HCT116 (cell line): ENCODE data around the gene PRKAG2. TPM values are rescaled to one million over a fixed set of nuclear protein-coding genes. Genes with fewer than 3 reads are reported as not detected.

Experiments
- ATAC-seq: fragments of 200-7000 bp; cut with Tn5 transposase; 2 replicates; pipeline ENCODE4 v1.9.1; 2020; ENCODE audit warnings: mild to moderate bottlenecking, moderate library complexity
- BruUV-seq: library from RNA; stranded (reverse); fragments of 400-500 nt; replicated peaks from 2 replicates; lab custom pipeline; 2021; lab: Mats Ljungman, UMichigan
- CTCF ChIA-PET: fragments of 300-600 bp; sonication (Branson Sonifier 250); formaldehyde crosslinking; loops from one replicate; lab custom pipeline; 2021; ENCODE audit warnings: antibody characterized with exemption; lab: Charles Lee
- POLR2A ChIA-PET: fragments of 300-600, 350-600 bp; sonication (Branson Sonifier 250); formaldehyde crosslinking; loops from one replicate; lab custom pipeline; 2021; ENCODE audit warnings: antibody characterized with exemption; lab: Charles Lee
- RAD21 ChIA-PET, 2 experiments: fragments of 300-600 bp; sonication (Branson Sonifier 250); formaldehyde crosslinking; loops; one replicate each; lab custom pipeline; 2023; ENCODE audit warnings: low total read pairs in 2 of 2; ENCODE audit not compliant: uncharacterized antibody in 2 of 2, unreplicated experiment in 2 of 2, low non-redundant PET in 1 of 2; lab: Charles Lee
- DNase-seq: peaks from one replicate; pipeline ENCODE4 v3.0.0-alpha.2; 2010; ENCODE audit warnings: low read depth, low spot score
- H2AFZ ChIP-seq: fragments of 200-600 bp; shearing (Covaris generic), sonication (generic); 2 replicates; pipeline ENCODE4 v1.6.1; 2017; ENCODE audit warnings: low read depth, mixed run types, mixed read lengths, antibody characterized with exemption, low read length; ENCODE audit not compliant: poor library complexity, severe bottlenecking
- H3K27ac ChIP-seq: 2 replicates; pipeline ENCODE4 v1.5.1; 2012; ENCODE audit warnings: low read depth, low read length
- H3K27me3 ChIP-seq: fragments of 200-600 bp; sonication (generic); 2 replicates; pipeline ENCODE4 v1.6.1; 2016; ENCODE audit warnings: mixed run types, low read length, mixed read lengths; ENCODE audit not compliant: insufficient read depth
- H3K36me3 ChIP-seq, 2 experiments: fragments of 200-500 bp in 1 of 2; fragments of 200-600 bp in 1 of 2; sonication (Bioruptor generic) in 1 of 2; sonication (generic) in 1 of 2; 2 replicates each; pipeline versions ENCODE4 v1.5.1 to v1.6.1; 2014 to 2016; ENCODE audit warnings: low read length in 2 of 2, inconsistent platforms in 1 of 2, mixed read lengths in 1 of 2, mixed run types in 1 of 2; ENCODE audit not compliant: insufficient read depth in 2 of 2, control insufficient read depth in 1 of 2
- H3K4me1 ChIP-seq, 2 experiments: fragments of 200-600 bp in 1 of 2; sonication (generic) in 1 of 2; 2 replicates each; pipeline versions ENCODE4 v1.5.1 to v1.6.1; 2012 to 2017; ENCODE audit warnings: low read length in 2 of 2, inconsistent platforms in 1 of 2, mild to moderate bottlenecking in 1 of 2, mixed read lengths in 1 of 2, mixed run types in 1 of 2, moderate library complexity in 1 of 2; ENCODE audit not compliant: insufficient read depth in 2 of 2, control insufficient read depth in 1 of 2
- H3K4me2 ChIP-seq: fragments of 200-600 bp; sonication (generic); 2 replicates; pipeline ENCODE4 v1.6.1; 2017; ENCODE audit warnings: mixed run types, low read length, mixed read lengths
- H3K4me3 ChIP-seq, 2 experiments: fragments of 200-600 bp in 1 of 2; sonication (generic) in 1 of 2; replicated peaks in 1 of 2; 2 replicates each; pipeline ENCODE4 v1.5.1; 2011 to 2016; ENCODE audit warnings: low read length in 2 of 2, control low read depth in 1 of 2, low read depth in 1 of 2, mild to moderate bottlenecking in 1 of 2, mixed read lengths in 1 of 2, mixed run types in 1 of 2
- H3K79me2 ChIP-seq: fragments of 200-600 bp; sonication (generic); 2 replicates; pipeline ENCODE4 v1.6.1; 2017; ENCODE audit warnings: mild to moderate bottlenecking, mixed run types, low read length, moderate library complexity, mixed read lengths; ENCODE audit not compliant: insufficient read depth
- H3K9ac ChIP-seq: fragments of 200-600 bp; sonication (generic); 2 replicates; pipeline ENCODE4 v1.6.1; 2016; ENCODE audit warnings: low read length, mixed read lengths
- H3K9me2 ChIP-seq: fragments of 200-600 bp; sonication (generic), shearing (Covaris generic); 2 replicates; pipeline ENCODE4 v1.6.1; 2017; ENCODE audit warnings: mixed run types, mild to moderate bottlenecking, moderate library complexity; ENCODE audit not compliant: insufficient read depth
- H3K9me3 ChIP-seq, 2 experiments: fragments of 200-500 bp in 1 of 2; fragments of 200-600 bp in 1 of 2; sonication (Bioruptor generic) in 1 of 2; sonication (generic) in 1 of 2; 2 replicates each; pipeline ENCODE4 v1.6.1; 2014 to 2017; ENCODE audit warnings: low read length in 2 of 2, mixed read lengths in 2 of 2, inconsistent platforms in 1 of 2, low read depth in 1 of 2, mild to moderate bottlenecking in 1 of 2, mixed run types in 1 of 2, moderate library complexity in 1 of 2; ENCODE audit not compliant: control insufficient read depth in 1 of 2, insufficient read depth in 1 of 2
- H4K20me1 ChIP-seq: fragments of 200-600 bp; sonication (generic), shearing (Covaris generic); 2 replicates; pipeline ENCODE4 v1.6.1; 2017; ENCODE audit warnings: mixed run types, mild to moderate bottlenecking, moderate library complexity; ENCODE audit not compliant: insufficient read depth
- ATF3 ChIP-seq: IDR thresholded peaks from 2 replicates; pipeline ENCODE4 v1.6.1; 2012
- EGR1 ChIP-seq: IDR thresholded peaks from 2 replicates; pipeline ENCODE4 v1.6.1; 2012; ENCODE audit warnings: low read depth
- ELF1 ChIP-seq: IDR thresholded peaks from 2 replicates; pipeline ENCODE4 v1.6.1; 2012; ENCODE audit warnings: low read depth, borderline replicate concordance
- EZH2phosphoT487 ChIP-seq: fragments of 200-600 bp; IDR thresholded peaks from 2 replicates; pipeline ENCODE4 v1.6.1; 2018; ENCODE audit warnings: antibody characterized with exemption, borderline replicate concordance
- SIN3A ChIP-seq: IDR thresholded peaks from 2 replicates; pipeline ENCODE4 v1.6.1; 2012; ENCODE audit warnings: low read depth
- SRF ChIP-seq: IDR thresholded peaks from 2 replicates; pipeline ENCODE4 v1.6.1; 2012; ENCODE audit warnings: low read depth
- TCF7L2 ChIP-seq: IDR thresholded peaks from 2 replicates; pipeline ENCODE4 v1.7.0; 2011; ENCODE audit warnings: borderline replicate concordance, inconsistent platforms; ENCODE audit not compliant: insufficient read depth, insufficient read length; ENCODE audit errors: extremely low read depth
- intact Hi-C: fragments of 100-400 bp; cut with micrococcal nuclease; formaldehyde crosslinking; loops from 2 replicates; pipeline ENCODE4 v1.10.0; 2022
- total RNA-seq: library from RNA; stranded (reverse); gene quantifications from one replicate; pipeline ENCODE4 v1.2.1, GENCODE V29; 2021; ENCODE audit not compliant: unreplicated experiment
- TF ChIP-seq, protein P1 (sequence below): IDR thresholded peaks from 2 replicates; pipeline ENCODE4 v1.6.1; 2011; ENCODE audit warnings: mild to moderate bottlenecking, low read length, moderate library complexity; ENCODE audit not compliant: insufficient replicate concordance; ENCODE audit errors: extremely low read depth
- TF ChIP-seq, protein P2 (sequence below): IDR thresholded peaks from 2 replicates; pipeline ENCODE4 v1.6.1; 2012
- TF ChIP-seq, protein P3 (sequence below): IDR thresholded peaks from 2 replicates; pipeline ENCODE4 v1.6.1; 2012; ENCODE audit warnings: low read depth

The PRKAG2 gene
- total RNA-seq, 1 experiment from 2014 or later = 23.6 TPM

DNA sequence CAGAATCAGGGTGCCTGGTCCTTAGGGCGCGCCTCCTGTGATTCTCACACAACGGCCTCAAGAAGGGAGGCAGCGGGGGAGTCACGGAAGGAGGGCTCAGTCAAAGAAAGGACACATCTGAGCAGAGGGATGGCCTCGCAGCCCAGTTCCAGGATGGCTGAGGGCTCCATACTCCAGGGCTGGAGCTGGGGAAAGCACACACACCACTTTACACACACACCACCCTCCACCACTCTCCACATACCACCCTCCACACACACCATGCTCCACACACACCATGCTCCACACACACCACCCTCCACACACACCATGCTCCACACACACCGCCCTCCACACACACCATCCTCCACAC, 22.2 kb downstream of the PRKAG2 start:
- Histone ChIP-seq H3K4me2 (no peak overlapping the region), H4K20me1 (no peaks in the 10 kb centered on the region), H3K79me2 (no peaks in the 10 kb centered on the region), H3K4me3 (no peak overlapping the region), H3K9me2 (no peaks in the 10 kb centered on the region), H3K27ac (no peak overlapping the region), H3K9me3 (no peaks in the 10 kb centered on the region), H3K27me3 (no peaks in the 10 kb centered on the region), H3K9ac (no peak overlapping the region), H3K36me3 (no peaks in the 10 kb centered on the region), H3K4me1 (no peaks in the 10 kb centered on the region), H2AFZ (no peak overlapping the region)
- DNase-seq = no peak
- intact Hi-C loops = no loop called here
- ChIA-PET CTCF (no interaction called here), POLR2A (no interaction called here), RAD21 (no interaction called here)
- no peak for TF ChIP-seq TCF7L2
- TF ChIP-seq EZH2phosphoT487 = no peak
- TF ChIP-seq EGR1 = no peak
- no peak for TF ChIP-seq SIN3A
- TF ChIP-seq, protein P1, sequence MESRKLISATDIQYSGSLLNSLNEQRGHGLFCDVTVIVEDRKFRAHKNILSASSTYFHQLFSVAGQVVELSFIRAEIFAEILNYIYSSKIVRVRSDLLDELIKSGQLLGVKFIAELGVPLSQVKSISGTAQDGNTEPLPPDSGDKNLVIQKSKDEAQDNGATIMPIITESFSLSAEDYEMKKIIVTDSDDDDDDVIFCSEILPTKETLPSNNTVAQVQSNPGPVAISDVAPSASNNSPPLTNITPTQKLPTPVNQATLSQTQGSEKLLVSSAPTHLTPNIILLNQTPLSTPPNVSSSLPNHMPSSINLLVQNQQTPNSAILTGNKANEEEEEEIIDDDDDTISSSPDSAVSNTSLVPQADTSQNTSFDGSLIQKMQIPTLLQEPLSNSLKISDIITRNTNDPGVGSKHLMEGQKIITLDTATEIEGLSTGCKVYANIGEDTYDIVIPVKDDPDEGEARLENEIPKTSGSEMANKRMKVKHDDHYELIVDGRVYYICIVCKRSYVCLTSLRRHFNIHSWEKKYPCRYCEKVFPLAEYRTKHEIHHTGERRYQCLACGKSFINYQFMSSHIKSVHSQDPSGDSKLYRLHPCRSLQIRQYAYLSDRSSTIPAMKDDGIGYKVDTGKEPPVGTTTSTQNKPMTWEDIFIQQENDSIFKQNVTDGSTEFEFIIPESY = no peak
- TF ChIP-seq, protein P2, sequence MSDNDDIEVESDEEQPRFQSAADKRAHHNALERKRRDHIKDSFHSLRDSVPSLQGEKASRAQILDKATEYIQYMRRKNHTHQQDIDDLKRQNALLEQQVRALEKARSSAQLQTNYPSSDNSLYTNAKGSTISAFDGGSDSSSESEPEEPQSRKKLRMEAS = no peak
- BruUV-seq = no TSS peak
- no peak for ATAC-seq

DNA sequence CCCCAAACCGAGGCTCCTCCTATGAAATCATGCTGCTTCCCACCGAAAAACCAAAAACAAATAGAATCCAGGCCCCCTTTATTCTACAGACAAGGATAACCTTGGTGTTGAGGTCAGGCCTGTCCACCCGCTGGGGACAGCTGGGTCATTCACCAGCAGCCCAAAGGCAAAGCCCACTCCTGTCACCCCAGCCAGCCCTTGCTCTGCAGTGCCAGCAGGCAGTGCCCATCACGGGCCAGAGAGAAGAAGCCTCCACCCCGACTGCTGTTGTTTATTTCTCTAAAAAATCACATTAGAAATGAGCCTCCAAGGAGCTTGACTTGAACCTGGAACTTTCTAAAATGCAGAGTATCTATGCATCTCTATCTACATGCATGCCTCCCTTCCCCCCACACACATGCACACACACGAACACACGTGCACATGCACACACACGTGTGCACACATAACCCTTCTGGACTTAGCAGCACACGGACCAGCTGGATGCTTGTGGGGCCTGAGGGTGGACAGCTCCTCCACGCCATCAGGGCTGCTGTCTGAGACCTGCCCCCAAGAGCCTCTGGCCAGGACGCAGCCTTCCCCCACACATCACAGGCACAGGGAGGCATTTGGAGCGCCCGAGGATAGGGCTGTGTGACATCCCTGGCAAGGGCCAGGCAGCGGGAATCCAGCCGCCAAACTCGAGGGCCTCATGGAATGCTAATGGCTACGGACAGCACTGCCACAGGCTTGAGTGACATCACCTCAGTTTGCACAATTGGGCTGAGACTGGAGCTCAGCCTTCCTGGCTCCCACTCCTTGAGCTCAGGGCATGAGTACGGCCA, 22.8 kb downstream of the PRKAG2 start:
- ATAC-seq = no peak
- Histone ChIP-seq H3K79me2 (no peaks in the 10 kb centered on the region), H3K36me3 (no peaks in the 10 kb centered on the region), H2AFZ (no peak overlapping the region), H3K4me3 (no peak overlapping the region), H4K20me1 (no peaks in the 10 kb centered on the region), H3K4me2 (no peak overlapping the region), H3K9me3 (no peaks in the 10 kb centered on the region), H3K9me2 (no peaks in the 10 kb centered on the region), H3K9ac (no peak overlapping the region), H3K27me3 (no peaks in the 10 kb centered on the region), H3K4me1 (no peaks in the 10 kb centered on the region), H3K27ac (no peak overlapping the region)
- ChIA-PET RAD21 (no interaction called here), CTCF (no interaction called here), POLR2A (no interaction called here)
- no peak for DNase-seq
- BruUV-seq = no TSS peak
- intact Hi-C loops = no loop called here
- TF ChIP-seq SIN3A (no peak), SRF (no peak), ATF3 (no peak), TCF7L2 (no peak), ELF1 (no peak)
- TF ChIP-seq, protein P3, sequence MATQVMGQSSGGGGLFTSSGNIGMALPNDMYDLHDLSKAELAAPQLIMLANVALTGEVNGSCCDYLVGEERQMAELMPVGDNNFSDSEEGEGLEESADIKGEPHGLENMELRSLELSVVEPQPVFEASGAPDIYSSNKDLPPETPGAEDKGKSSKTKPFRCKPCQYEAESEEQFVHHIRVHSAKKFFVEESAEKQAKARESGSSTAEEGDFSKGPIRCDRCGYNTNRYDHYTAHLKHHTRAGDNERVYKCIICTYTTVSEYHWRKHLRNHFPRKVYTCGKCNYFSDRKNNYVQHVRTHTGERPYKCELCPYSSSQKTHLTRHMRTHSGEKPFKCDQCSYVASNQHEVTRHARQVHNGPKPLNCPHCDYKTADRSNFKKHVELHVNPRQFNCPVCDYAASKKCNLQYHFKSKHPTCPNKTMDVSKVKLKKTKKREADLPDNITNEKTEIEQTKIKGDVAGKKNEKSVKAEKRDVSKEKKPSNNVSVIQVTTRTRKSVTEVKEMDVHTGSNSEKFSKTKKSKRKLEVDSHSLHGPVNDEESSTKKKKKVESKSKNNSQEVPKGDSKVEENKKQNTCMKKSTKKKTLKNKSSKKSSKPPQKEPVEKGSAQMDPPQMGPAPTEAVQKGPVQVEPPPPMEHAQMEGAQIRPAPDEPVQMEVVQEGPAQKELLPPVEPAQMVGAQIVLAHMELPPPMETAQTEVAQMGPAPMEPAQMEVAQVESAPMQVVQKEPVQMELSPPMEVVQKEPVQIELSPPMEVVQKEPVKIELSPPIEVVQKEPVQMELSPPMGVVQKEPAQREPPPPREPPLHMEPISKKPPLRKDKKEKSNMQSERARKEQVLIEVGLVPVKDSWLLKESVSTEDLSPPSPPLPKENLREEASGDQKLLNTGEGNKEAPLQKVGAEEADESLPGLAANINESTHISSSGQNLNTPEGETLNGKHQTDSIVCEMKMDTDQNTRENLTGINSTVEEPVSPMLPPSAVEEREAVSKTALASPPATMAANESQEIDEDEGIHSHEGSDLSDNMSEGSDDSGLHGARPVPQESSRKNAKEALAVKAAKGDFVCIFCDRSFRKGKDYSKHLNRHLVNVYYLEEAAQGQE = no peak
- TF ChIP-seq, protein P1 = no peak
